Choroid plexus epithelial cell (primary cell): ENCODE results near the gene USP25.

Source experiments
- DNase-seq: peaks from one replicate; pipeline ENCODE4 v3.0.0-alpha.2; 2010; ENCODE audit warnings: low read depth
- H3K4me3 ChIP-seq: 2 replicates; pipeline ENCODE4 v1.5.1; 2011; ENCODE audit warnings: low read depth, mild to moderate bottlenecking, control low read depth, low read length, moderate library complexity
- CTCF ChIP-seq: conservative IDR thresholded peaks from 2 replicates; pipeline ENCODE4 v1.5.1; 2011; ENCODE audit warnings: low read depth, mild to moderate bottlenecking, control low read depth, inconsistent platforms, low read length, moderate library complexity

The USP25 gene

GRCh38 chr21:15755125-15755524 lies 25.3 kb downstream of the USP25 start:
- TF ChIP-seq CTCF, result no peak
- DNase-seq, result no peak
- no peak overlapping the region for H3K4me3 ChIP-seq

- no peak for DNase-seq
- H3K4me3 ChIP-seq, result no peak overlapping the region
- TF ChIP-seq CTCF, result no peak
Measured at GRCh38 chr21:15759469-15759868, 29.7 kb downstream of the USP25 start.

GRCh38 chr21:15761507-15762100 lies 31.8 kb downstream of the USP25 start:
- TF ChIP-seq CTCF, result no peak
- no peak overlapping the region for H3K4me3 ChIP-seq
- DNase-seq, result no peak

- H3K4me3 ChIP-seq, result no peak overlapping the region
- DNase-seq, result no peak
- no peak for TF ChIP-seq CTCF
Measured at GRCh38 chr21:15763359-15763758, 33.6 kb downstream of the USP25 start.

GRCh38 chr21:15764878-15765277 lies 35.1 kb downstream of the USP25 start:
- no peak for TF ChIP-seq CTCF
- DNase-seq, result no peak
- H3K4me3 ChIP-seq, result no peak overlapping the region

GRCh38 chr21:15766952-15767603 lies 37.3 kb downstream of the USP25 start:
- no peak for TF ChIP-seq CTCF
- H3K4me3 ChIP-seq, result no peak overlapping the region
- DNase-seq, result no peak

- no peak for DNase-seq
- no peak for TF ChIP-seq CTCF
- no peak overlapping the region for H3K4me3 ChIP-seq
Measured at GRCh38 chr21:15768045-15768601, 38.3 kb downstream of the USP25 start.
